GOT3 (cell line): Measurements from ENCODE around the gene FAAP20.
"Not testable (repeated sequence)": the region's sequence is repeated elsewhere in the genome, so short reads cannot be mapped to it uniquely, and the experiment has no call there.

Experiments used
- DNase-seq: peaks from one replicate; lab custom pipeline; 2025; ENCODE audit warnings: mixed read lengths; lab: John Stamatoyannopoulos, UW

The FAAP20 gene

GRCh38 chr1:2156866-2157265 lies 37.7 kb downstream of the FAAP20 start:
- DNase-seq: no peak

DNA sequence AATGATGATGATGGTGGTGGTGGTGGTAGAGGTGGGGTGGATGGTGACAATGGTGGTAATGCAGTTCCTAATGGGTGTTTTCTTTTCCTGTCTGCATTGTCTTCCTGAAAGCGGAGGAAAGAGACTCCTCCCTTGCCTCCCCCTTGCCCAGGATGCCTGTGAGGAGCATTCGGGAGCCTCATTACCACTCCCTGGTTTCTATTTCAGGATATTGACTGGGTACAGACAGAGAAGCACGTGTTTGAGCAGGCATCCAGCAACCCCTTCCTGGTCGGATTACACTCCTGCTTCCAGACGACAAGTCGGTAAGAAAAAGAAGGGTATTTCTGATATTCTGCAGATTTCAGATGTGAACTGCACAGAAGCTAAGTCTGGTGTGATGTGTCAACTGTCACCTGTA lies 38.8 kb downstream of the FAAP20 start:
- DNase-seq: no peak

DNA sequence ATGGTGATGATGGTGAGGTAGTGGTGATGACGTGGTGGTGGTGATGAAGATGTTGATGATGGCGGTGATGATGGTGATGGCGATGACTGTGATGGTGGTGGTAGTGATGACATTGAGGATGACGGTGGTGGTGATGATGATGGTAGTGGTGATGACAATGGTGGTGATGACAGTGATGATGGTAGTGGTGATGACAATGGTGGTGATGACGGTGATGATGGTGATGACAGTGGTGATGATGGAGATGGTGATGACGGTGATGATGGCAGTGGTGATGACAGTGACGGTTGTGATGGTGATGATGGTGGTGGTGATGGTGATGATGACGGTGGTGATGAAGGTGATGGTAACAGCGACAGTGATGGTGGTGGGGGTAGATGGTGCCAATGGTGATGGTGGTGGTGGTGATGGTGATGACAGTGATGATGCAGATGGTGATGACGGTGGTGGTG lies 39.4 kb downstream of the FAAP20 start:
- no peak for DNase-seq

GRCh38 chr1:2154022-2154421 lies 40.5 kb downstream of the FAAP20 start:
- DNase-seq: no peak

- no peak for DNase-seq
Measured at GRCh38 chr1:2152954-2153353, 41.6 kb downstream of the FAAP20 start.

GRCh38 chr1:2151911-2152310 lies 42.7 kb downstream of the FAAP20 start:
- no peak for DNase-seq

- no peak for DNase-seq
Measured at GRCh38 chr1:2151252-2151651, 43.3 kb downstream of the FAAP20 start.

DNA sequence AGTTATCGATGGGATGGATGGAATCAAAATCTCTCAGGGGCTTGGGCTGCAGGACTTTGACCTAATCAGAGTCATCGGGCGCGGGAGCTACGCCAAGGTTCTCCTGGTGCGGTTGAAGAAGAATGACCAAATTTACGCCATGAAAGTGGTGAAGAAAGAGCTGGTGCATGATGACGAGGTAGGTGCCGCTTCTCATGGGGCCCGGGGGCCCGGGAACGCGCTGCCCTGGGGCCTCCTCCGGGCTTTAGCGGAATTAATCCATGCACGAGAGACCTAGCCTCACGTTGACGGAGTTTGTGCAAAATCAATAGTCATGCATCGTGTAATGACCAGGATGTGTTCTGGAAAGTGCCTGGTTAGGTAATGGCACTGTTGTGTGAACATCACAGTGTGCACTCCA lies 43.8 kb downstream of the FAAP20 start:
- no peak for DNase-seq

DNA sequence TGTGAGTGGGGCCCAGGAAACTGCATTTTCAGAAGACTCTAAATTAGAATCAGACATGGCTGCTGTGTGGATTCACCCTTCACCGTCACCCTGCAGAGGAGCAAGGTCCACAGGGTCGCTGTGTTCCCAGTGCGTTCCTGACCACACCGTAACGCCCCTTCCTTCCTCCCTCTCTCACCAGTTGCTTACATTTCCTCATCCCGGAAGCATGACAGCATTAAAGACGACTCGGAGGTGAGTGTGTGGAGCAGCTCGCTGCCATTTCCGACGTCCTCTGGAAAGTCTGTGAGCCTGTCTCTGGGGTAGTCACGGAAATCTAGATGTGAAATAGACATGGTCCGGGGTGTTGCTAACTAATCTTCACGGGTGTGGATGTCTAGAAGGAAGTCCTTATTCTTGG lies 45.9 kb downstream of the FAAP20 start:
- no peak for DNase-seq

GRCh38 chr1:2147869-2148268 lies 46.7 kb downstream of the FAAP20 start:
- DNase-seq: not testable (repeated sequence)

DNA sequence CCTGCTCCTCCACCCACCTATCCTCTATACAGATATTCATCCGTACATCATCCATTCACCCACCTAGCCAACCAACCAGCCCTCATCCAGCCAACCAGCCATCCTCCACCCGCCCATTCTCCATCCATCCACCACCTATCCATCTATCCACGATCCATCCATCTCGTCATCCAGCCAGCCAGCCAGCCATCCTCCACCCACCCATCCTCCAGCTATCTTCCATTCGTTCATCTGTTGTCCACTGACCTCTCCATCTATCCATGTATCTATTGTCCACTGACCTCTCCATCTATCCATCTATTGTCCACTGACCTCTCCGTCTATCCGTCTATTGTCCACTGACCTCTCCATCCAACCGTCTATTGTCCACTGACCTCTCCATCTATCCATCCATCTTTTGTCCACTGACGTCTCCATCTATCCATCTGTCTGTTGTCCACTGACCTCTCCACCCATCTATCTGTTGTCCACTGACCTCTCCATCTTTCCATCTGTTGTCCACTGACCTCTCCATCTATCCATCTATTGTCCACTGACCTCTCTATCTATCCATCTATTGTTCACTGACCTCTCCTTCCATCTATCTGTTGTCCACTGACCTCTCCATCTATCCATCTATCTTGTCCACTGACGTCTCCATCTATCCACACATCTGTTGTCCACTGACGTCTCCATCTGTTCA lies 47.6 kb downstream of the FAAP20 start:
- DNase-seq: no peak

- DNase-seq: no peak
Measured at GRCh38 chr1:2145946-2146835, 48.4 kb downstream of the FAAP20 start.

GRCh38 chr1:2144501-2145090 lies 50.0 kb downstream of the FAAP20 start:
- no peak for DNase-seq

- DNase-seq: no peak
Measured at GRCh38 chr1:2143814-2144500, 50.6 kb downstream of the FAAP20 start.

GRCh38 chr1:2141025-2141424 lies 53.5 kb downstream of the FAAP20 start:
- no peak for DNase-seq
